Rectal smooth muscle tissue (tissue), 1 donor: Measurements from ENCODE around the gene PLEKHA7.

ENCODE experiments used
- H3K27ac ChIP-seq: one replicate; pipeline ENCODE4 v1.7.0; 2013; ENCODE audit warnings: low read depth, low read length, inconsistent platforms
- H3K27me3 ChIP-seq: one replicate; pipeline ENCODE4 v1.7.0; 2013; ENCODE audit warnings: low read length; ENCODE audit not compliant: control insufficient read depth, insufficient read depth
- H3K36me3 ChIP-seq: one replicate; pipeline ENCODE4 v1.7.0; 2013; ENCODE audit warnings: low read length; ENCODE audit not compliant: control insufficient read depth, insufficient read depth
- H3K4me1 ChIP-seq: one replicate; pipeline ENCODE4 v1.7.0; 2013; ENCODE audit warnings: low read length; ENCODE audit not compliant: control insufficient read depth, insufficient read depth
- H3K4me3 ChIP-seq: one replicate; pipeline ENCODE4 v1.7.0; 2013; ENCODE audit warnings: low read length
- H3K9ac ChIP-seq: one replicate; pipeline ENCODE4 v1.7.0; 2013; ENCODE audit warnings: low read length

PLEKHA7 gene

DNA sequence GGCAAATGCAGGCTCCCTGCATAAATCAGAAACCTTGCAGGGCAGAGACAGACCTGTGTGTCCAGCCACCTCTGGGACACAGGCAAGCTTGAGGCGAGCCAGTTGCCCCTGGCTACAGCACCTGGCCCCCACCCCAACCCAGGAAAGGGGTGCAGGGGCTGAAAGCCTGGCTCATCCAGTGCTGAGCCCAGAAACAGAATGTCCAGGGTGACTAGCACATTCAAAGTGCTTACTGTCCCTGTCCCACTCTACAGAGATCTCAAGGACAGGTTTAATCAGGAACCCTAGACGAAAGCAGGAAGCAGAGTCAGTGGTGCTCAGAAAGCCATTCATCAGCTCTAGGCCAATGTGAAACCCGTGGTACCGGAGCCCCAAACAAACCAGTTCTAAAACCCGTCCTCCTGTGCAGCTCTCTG is 31.9 kb downstream of the PLEKHA7 start:
- Histone ChIP-seq H3K4me3 (no peak overlapping the region), H3K9ac (no peak overlapping the region), H3K36me3 (no peaks in the 10 kb centered on the region), H3K27me3 (no peaks in the 10 kb centered on the region), H3K4me1 (no peaks in the 10 kb centered on the region), H3K27ac (no peak overlapping the region)

DNA sequence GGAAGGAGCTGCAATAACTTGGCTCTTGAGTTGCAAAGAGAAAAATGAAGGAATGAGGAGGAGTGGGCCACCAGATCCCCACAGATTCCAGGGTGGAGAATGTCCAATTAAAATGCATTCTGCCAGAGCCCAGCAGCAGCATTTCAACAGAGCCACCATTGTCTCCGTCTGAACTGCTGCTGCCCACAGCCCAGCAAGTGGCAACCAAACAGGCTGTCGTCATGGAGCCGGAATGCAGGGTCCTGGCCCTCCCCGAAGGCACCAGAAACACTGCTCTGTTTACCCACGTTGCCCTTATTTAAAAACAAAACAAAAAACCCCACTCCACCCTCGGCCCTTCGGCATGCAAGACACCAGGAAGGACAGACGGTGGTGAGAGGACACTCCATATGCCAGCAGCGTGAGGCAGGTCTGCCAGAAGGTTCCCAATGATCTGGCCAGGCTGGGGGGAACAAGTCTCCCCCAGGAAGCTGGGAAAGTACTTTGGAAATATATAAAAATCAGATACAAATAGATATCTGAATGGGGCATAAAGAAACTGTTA is 32.5 kb downstream of the PLEKHA7 start:
- no peaks in the 10 kb centered on the region for H3K36me3 ChIP-seq
- H3K4me1 ChIP-seq, result no peaks in the 10 kb centered on the region
- no peak overlapping the region for H3K27ac ChIP-seq
- H3K4me3 ChIP-seq, result no peak overlapping the region
- no peaks in the 10 kb centered on the region for H3K27me3 ChIP-seq
- H3K9ac ChIP-seq, result no peak overlapping the region

DNA sequence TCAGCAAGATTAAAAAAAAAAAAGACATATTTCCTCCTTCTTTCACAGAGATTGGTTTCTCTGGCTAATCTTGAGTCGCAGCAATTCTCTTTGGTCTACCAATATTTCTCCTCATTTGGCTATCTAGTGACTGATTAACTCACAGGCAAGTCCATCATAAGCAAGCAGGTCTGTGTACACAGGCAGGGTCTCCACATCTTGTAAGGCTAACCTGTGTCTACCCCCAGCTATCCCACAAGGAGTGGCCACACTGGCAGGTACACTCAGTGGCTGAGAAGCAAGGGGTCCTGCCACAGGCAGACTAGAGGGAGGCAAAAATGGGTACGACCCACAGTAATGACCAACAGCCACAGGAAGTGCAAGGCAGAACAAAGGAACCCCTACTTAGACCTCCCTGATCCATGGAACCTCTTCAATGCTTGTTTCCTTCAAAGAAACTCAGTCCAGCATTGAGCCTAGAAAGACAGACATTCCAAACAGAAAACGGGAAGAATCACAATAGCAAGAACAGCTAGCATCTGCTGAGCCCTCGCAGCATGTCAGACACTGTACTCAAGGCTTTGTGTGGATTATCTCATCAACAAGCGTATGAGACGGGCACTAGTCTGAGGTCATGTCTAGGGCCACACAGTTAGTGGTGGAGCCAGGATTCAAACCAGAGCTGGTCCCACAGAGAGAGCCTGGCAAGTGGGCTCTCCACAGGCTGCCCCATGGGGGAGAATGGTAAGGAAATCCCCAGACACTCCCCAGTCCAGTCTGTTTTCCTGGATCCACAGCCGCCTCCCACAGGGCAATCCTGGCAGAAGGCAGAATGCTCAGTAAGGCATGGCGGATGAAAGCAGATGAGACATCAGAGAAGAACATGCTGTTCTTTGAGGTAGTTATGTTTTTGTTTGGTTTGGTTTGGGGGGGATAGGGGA is 34.3 kb downstream of the PLEKHA7 start:
- Histone ChIP-seq H3K36me3 (no peaks in the 10 kb centered on the region), H3K9ac (no peak overlapping the region), H3K27ac (no peak overlapping the region), H3K4me3 (no peak overlapping the region), H3K4me1 (no peaks in the 10 kb centered on the region), H3K27me3 (no peaks in the 10 kb centered on the region)

DNA sequence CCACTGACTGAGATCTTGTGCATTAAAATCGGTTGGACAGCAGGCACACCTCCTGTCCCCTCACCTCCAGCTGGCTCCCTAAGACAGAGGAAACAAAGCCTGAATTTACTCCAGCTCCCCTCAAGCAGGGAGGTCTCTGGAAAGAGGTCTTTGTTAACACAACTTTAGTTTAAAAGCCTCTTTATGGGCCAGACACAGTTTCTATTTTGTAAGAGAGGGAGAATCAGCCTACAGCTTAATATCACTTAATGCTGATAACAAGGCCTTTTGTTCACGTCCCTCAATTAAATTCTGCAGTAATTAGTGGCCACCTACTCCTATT is 36.3 kb downstream of the PLEKHA7 start:
- H3K36me3 ChIP-seq, result no peaks in the 10 kb centered on the region
- H3K9ac ChIP-seq, result no peak overlapping the region
- H3K4me3 ChIP-seq, result no peak overlapping the region
- no peak overlapping the region for H3K27ac ChIP-seq
- no peaks in the 10 kb centered on the region for H3K27me3 ChIP-seq
- no peaks in the 10 kb centered on the region for H3K4me1 ChIP-seq

- Histone ChIP-seq H3K4me1 (no peaks in the 10 kb centered on the region), H3K9ac (no peak overlapping the region), H3K36me3 (no peaks in the 10 kb centered on the region), H3K4me3 (no peak overlapping the region), H3K27ac (no peak overlapping the region), H3K27me3 (no peaks in the 10 kb centered on the region)
Measured at GRCh38 chr11:16977136-16977993, 36.8 kb downstream of the PLEKHA7 start.

- Histone ChIP-seq H3K36me3 (no peaks in the 10 kb centered on the region), H3K27me3 (no peaks in the 10 kb centered on the region), H3K4me3 (no peak overlapping the region), H3K9ac (no peak overlapping the region), H3K27ac (no peak overlapping the region), H3K4me1 (no peaks in the 10 kb centered on the region)
Measured at GRCh38 chr11:16976379-16976778, 37.8 kb downstream of the PLEKHA7 start.

GRCh38 chr11:16975906-16976305 is 38.3 kb downstream of the PLEKHA7 start:
- Histone ChIP-seq H3K36me3 (no peaks in the 10 kb centered on the region), H3K4me3 (no peak overlapping the region), H3K27me3 (no peaks in the 10 kb centered on the region), H3K4me1 (no peaks in the 10 kb centered on the region), H3K27ac (no peak overlapping the region), H3K9ac (no peak overlapping the region)

DNA sequence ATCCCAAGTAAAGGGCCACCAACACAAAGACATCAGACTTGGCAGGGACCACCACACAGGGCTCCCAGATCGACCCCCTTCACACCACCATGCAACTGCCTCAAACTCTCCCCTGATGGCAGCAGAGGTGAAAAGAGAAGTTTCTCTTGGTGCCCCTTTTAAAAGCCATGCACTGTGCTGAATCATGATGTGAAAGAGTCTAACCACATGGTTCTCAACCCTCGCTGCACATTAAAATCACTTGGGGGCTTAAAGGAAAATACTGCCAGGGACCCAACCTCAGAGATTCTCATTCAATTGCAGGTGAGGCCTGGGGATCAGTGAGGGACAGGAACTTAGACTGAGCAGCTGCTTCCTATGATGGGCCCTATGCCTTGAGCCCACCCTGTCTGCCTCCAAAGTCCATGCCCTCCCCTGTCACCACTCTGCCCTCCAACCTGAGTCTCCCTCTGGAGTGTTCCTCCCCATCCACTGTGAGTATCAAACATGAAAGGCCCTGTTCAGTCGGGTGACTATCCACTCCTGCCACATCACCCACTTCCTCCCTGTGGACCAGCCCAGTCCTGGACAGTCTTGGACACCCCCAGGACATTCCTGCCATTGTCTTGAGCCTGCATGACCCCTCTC is 40.8 kb downstream of the PLEKHA7 start:
- Histone ChIP-seq H3K27me3 (no peaks in the 10 kb centered on the region), H3K4me3 (no peak overlapping the region), H3K36me3 (no peaks in the 10 kb centered on the region), H3K27ac (no peak overlapping the region), H3K4me1 (no peaks in the 10 kb centered on the region), H3K9ac (no peak overlapping the region)

DNA sequence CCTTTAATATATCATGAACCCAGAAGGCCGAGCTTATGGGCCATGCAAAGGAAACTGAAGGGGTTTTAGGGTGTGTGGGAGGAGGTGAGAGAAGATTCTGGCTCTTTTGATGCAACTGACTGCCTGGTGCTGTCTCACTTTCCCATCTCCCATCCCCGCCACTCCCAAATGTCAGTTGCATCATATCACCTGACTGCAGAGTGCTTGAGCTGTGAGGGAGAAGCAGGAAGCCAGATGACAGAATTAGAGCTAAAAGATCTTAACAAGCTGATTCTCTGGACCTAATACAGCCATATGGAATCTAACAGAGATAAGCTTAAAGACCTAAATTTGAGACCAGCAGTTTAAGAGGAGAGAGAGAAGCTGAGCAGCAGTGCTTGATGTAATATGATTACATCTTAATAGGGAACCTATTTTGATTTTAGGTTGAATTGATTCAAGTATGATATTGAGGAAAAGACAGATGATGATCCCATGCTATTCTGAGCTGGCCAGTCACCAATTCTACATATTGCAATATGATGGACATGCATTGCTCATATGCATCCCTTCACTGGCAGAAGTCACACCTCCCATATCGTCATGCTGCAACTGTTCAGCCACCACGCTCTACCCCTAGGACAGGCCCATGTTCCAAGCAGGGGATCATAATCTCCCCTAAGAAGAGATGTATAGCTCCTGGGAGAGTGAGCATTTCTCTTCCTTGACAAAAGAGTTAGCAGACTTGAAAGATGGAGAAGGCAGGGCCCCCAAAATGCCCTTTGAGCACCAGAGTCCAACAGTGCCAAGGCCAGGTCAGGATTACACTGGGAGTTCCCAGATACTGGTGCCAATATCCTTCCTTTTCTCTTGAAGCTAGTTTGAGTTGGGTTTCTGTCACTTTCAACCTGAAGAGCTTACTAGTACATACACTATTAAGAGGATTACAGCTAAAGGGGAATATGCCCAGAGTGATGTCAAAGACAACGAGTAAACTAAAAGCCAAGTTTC is 44.9 kb downstream of the PLEKHA7 start:
- H3K4me1 ChIP-seq, result no peaks in the 10 kb centered on the region
- H3K27me3 ChIP-seq, result no peaks in the 10 kb centered on the region
- H3K9ac ChIP-seq, result no peak overlapping the region
- no peak overlapping the region for H3K27ac ChIP-seq
- no peaks in the 10 kb centered on the region for H3K36me3 ChIP-seq
- no peak overlapping the region for H3K4me3 ChIP-seq

- Histone ChIP-seq H3K27ac (no peak overlapping the region), H3K27me3 (no peaks in the 10 kb centered on the region), H3K9ac (no peak overlapping the region), H3K4me1 (no peaks in the 10 kb centered on the region), H3K36me3 (no peaks in the 10 kb centered on the region), H3K4me3 (no peak overlapping the region)
Measured at GRCh38 chr11:16968196-16968595, 46.0 kb downstream of the PLEKHA7 start.

DNA sequence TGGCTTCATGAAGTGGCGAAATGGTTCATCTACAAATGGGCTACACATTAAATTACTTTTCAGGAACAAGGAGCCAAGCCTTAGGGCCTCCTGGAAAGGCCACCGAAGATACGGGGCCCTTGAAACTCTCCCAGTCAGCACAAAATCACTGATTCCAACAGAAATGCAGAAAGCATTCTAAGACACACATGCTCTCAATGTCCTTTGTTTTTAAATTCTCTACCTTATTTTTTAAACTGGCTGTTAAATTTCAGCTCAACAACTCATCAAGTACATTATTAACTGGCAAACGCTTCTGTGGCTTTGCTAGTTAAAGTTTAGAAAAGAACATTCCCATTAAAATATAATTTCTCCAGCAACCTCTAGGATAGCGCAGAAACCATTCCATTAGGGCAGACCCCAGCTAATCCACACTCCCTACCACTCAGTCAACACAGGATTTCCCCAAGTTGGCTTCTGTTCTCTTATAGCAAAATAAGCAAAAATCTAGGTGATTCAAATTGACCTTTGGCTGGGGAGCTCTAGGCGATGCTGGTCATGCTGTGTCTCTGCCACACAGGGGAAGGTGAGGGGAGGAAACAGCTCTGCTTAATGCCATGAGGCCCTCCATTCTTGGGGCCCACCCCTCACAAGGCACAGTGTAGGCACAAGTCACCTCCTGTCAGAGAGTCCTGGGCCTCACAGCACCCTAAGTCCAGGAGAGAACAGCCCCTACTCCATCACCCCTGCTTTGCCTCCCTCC is 47.1 kb downstream of the PLEKHA7 start:
- H3K4me3 ChIP-seq, result no peak overlapping the region
- no peaks in the 10 kb centered on the region for H3K36me3 ChIP-seq
- H3K27me3 ChIP-seq, result no peaks in the 10 kb centered on the region
- H3K27ac ChIP-seq, result no peak overlapping the region
- H3K9ac ChIP-seq, result no peak overlapping the region
- no peaks in the 10 kb centered on the region for H3K4me1 ChIP-seq
